Activated CD8-positive, alpha-beta T cell treated with anti-CD3 and anti-CD28 coated beads, Interleukin-2, amount 10 ng/mL, durations not matched to agents 7 days and 5 days (primary cell): Measurements from ENCODE around the gene ZNF664. TPM values are rescaled to one million over a fixed set of nuclear protein-coding genes. Genes with fewer than 3 reads are reported as not detected.

Source experiments
- ATAC-seq: fragments of 150-1000 bp; cut with Tn5 transposase; one replicate; pipeline ENCODE4 v1.10.0; 2021; ENCODE audit warnings: moderate library complexity
- CTCF ChIA-PET: fragments of 350-600 bp; sonication (Branson Sonifier 250); formaldehyde crosslinking; loops from one replicate; lab custom pipeline; 2021; ENCODE audit warnings: antibody characterized with exemption; lab: Charles Lee
- POLR2A ChIA-PET: fragments of 350-600 bp; sonication (Branson Sonifier 250); formaldehyde crosslinking; loops from one replicate; lab custom pipeline; 2021; ENCODE audit warnings: antibody characterized with exemption; lab: Charles Lee
- DNase-seq: peaks from one replicate; pipeline ENCODE4 v3.0.0-alpha.2; 2020
- H3K27ac Mint-ChIP-seq: one replicate; pipeline ENCODE4 v1.8.0; 2021; ENCODE audit warnings: mild to moderate bottlenecking, mixed read lengths
- H3K27me3 Mint-ChIP-seq: one replicate; pipeline ENCODE4 v1.8.0; 2021; ENCODE audit warnings: low read depth, mixed read lengths
- H3K36me3 Mint-ChIP-seq: one replicate; pipeline ENCODE4 v1.8.0; 2021; ENCODE audit warnings: low read depth, mixed read lengths
- H3K4me1 Mint-ChIP-seq: one replicate; pipeline ENCODE4 v1.8.0; 2021; ENCODE audit warnings: low read depth, mixed read lengths
- H3K4me3 Mint-ChIP-seq: one replicate; pipeline ENCODE4 v1.8.0; 2021; ENCODE audit warnings: mild to moderate bottlenecking, mixed read lengths
- H3K9me3 Mint-ChIP-seq: one replicate; pipeline ENCODE4 v1.8.0; 2022; ENCODE audit warnings: mixed read lengths; ENCODE audit not compliant: insufficient read depth
- total RNA-seq, 2 experiments: library from RNA; stranded (reverse); gene quantifications; one replicate each; pipeline ENCODE4 v1.2.3, GENCODE V29; 2021

The ZNF664 gene
- total RNA-seq, 2 experiments from 2014 or later, result 39.8 to 41.4 TPM

- no peak overlapping the region for H3K4me3 Mint-ChIP-seq
- no peak overlapping the region for H3K27ac Mint-ChIP-seq
- DNase-seq (no peak), ATAC-seq (no peak)
- H3K27me3 Mint-ChIP-seq, result no peaks in the 10 kb centered on the region
- CTCF ChIA-PET, result interaction anchor here (0.8 to 2.0 kb wide), 5 partner anchors 10 to 75 kb away, joined by 3 to 7 read pairs (median 3); no protein-coding TSS in a partner anchor
- H3K4me1 Mint-ChIP-seq, result no peaks in the 10 kb centered on the region
- H3K36me3 Mint-ChIP-seq, result no peaks in the 10 kb centered on the region
- POLR2A ChIA-PET, result no interaction called here
- no peaks in the 10 kb centered on the region for H3K9me3 Mint-ChIP-seq
Observed at GRCh38 chr12:123961585-123962345, 11.2 kb upstream of the ZNF664 start.

- H3K27me3 Mint-ChIP-seq, result no peaks in the 10 kb centered on the region
- ChIA-PET CTCF (interaction anchor here (0.8 to 2.0 kb wide), 3 partner anchors 11 to 75 kb away, joined by 3 to 7 read pairs (median 4); no protein-coding TSS in a partner anchor), POLR2A (no interaction called here)
- DNase-seq (no peak), ATAC-seq (no peak)
- H3K4me3 Mint-ChIP-seq, result no peak overlapping the region
- H3K4me1 Mint-ChIP-seq, result no peaks in the 10 kb centered on the region
- no peaks in the 10 kb centered on the region for H3K9me3 Mint-ChIP-seq
- no peak overlapping the region for H3K27ac Mint-ChIP-seq
- no peaks in the 10 kb centered on the region for H3K36me3 Mint-ChIP-seq
Observed at GRCh38 chr12:123962513-123962912, 10.5 kb upstream of the ZNF664 start.

- ATAC-seq, result no peak
- Mint-ChIP-seq H3K27me3 (no peaks in the 10 kb centered on the region), H3K36me3 (no peaks in the 10 kb centered on the region), H3K4me1 (no peaks in the 10 kb centered on the region), H3K4me3 (no peak overlapping the region), H3K9me3 (no peaks in the 10 kb centered on the region), H3K27ac (no peak overlapping the region)
- ChIA-PET CTCF (no interaction called here), POLR2A (interaction anchor here (1.0 kb wide), 1 partner anchor 12 kb away, joined by 3 read pairs; no protein-coding TSS in a partner anchor)
- DNase-seq, result no peak
Observed at GRCh38 chr12:123963821-123964220, 9.2 kb upstream of the ZNF664 start.

- POLR2A ChIA-PET, result interaction anchor here (0.5 kb wide), 1 partner anchor 67 kb away, joined by 3 read pairs; no protein-coding TSS in a partner anchor
Observed at GRCh38 chr12:123965382-123965781, 7.6 kb upstream of the ZNF664 start.

GRCh38 chr12:123966596-123966995, 6.4 kb upstream of the ZNF664 start:
- ChIA-PET CTCF (interaction anchor here (1.3 kb wide), 1 partner anchor 28 kb away, joined by 5 read pairs; no protein-coding TSS in a partner anchor), POLR2A (no interaction called here)
- no peak overlapping the region for H3K4me3 Mint-ChIP-seq
- H3K9me3 Mint-ChIP-seq, result no peaks in the 10 kb centered on the region
- H3K4me1 Mint-ChIP-seq, result peaks cover 9% of the 10 kb centered on the region
- H3K27ac Mint-ChIP-seq, result no peak overlapping the region
- no peak for ATAC-seq
- H3K36me3 Mint-ChIP-seq, result no peaks in the 10 kb centered on the region
- no peaks in the 10 kb centered on the region for H3K27me3 Mint-ChIP-seq
- no peak for DNase-seq

More at GRCh38 chr12:123965382-123965781, 7.6 kb upstream of the ZNF664 start:
- CTCF ChIA-PET, result interaction anchor here (1.0 to 1.3 kb wide), 2 partner anchors 27 to 44 kb away, joined by 3 to 5 read pairs; no protein-coding TSS in a partner anchor
- ATAC-seq (no peak), DNase-seq (no peak)
- Mint-ChIP-seq H3K4me1 (peaks cover 2% of the 10 kb centered on the region), H3K36me3 (no peaks in the 10 kb centered on the region), H3K4me3 (no peak overlapping the region), H3K27ac (no peak overlapping the region), H3K9me3 (no peaks in the 10 kb centered on the region), H3K27me3 (no peaks in the 10 kb centered on the region)

GRCh38 chr12:123967121-123967586, 5.9 kb upstream of the ZNF664 start:
- Mint-ChIP-seq H3K36me3 (no peaks in the 10 kb centered on the region), H3K9me3 (no peaks in the 10 kb centered on the region), H3K27ac (no peak overlapping the region), H3K4me1 (peaks cover 10% of the 10 kb centered on the region), H3K27me3 (no peaks in the 10 kb centered on the region), H3K4me3 (no peak overlapping the region)
- POLR2A ChIA-PET, result no interaction called here
- no peak for ATAC-seq
- CTCF ChIA-PET, result no interaction called here
- no peak for DNase-seq

GRCh38 chr12:123971449-123971769, 1.6 kb upstream of the ZNF664 start:
- ChIA-PET CTCF (interaction anchor here (1.0 to 1.4 kb wide), 3 partner anchors 10 to 60 kb away, joined by 3 read pairs; no protein-coding TSS in a partner anchor), POLR2A (no interaction called here)
- Mint-ChIP-seq H3K9me3 (no peaks in the 10 kb centered on the region), H3K4me3 (peak overlapping the region; percentile 85), H3K27me3 (no peaks in the 10 kb centered on the region), H3K4me1 (peaks cover 23% of the 10 kb centered on the region), H3K27ac (peak overlapping the region; percentile 84), H3K36me3 (peaks cover 16% of the 10 kb centered on the region)
- DNase-seq (no peak), ATAC-seq (no peak)

- H3K4me1 Mint-ChIP-seq, result peaks cover 23% of the 10 kb centered on the region
- ChIA-PET CTCF (interaction anchor here (1.0 to 1.4 kb wide), 3 partner anchors 10 to 60 kb away, joined by 3 read pairs; no protein-coding TSS in a partner anchor), POLR2A (no interaction called here)
- DNase-seq (peak; percentile 53), ATAC-seq (peak; percentile 11)
- H3K36me3 Mint-ChIP-seq, result peaks cover 17% of the 10 kb centered on the region
- peak overlapping the region; percentile 85 for H3K4me3 Mint-ChIP-seq
- peak overlapping the region; percentile 84 for H3K27ac Mint-ChIP-seq
- no peaks in the 10 kb centered on the region for H3K9me3 Mint-ChIP-seq
- no peaks in the 10 kb centered on the region for H3K27me3 Mint-ChIP-seq
Observed at GRCh38 chr12:123971770-123972456, 1.1 kb upstream of the ZNF664 start.

- Mint-ChIP-seq H3K36me3 (peaks cover 19% of the 10 kb centered on the region), H3K27me3 (no peaks in the 10 kb centered on the region), H3K4me1 (peaks cover 23% of the 10 kb centered on the region), H3K27ac (peak overlapping the region; percentile 75), H3K9me3 (no peaks in the 10 kb centered on the region), H3K4me3 (peak overlapping the region; percentile 85)
- POLR2A ChIA-PET, result interaction anchor here (0.7 kb wide), 1 partner anchor 399 kb away, joined by 3 read pairs; no protein-coding TSS in a partner anchor
- peak; percentile 42 for DNase-seq
- ATAC-seq, result peak; percentile 10
- CTCF ChIA-PET, result interaction anchor here (1.2 kb wide), 1 partner anchor 12 kb away, joined by 3 read pairs; no protein-coding TSS in a partner anchor
Observed at GRCh38 chr12:123973552-123974341, 732 bp downstream of the ZNF664 start.

GRCh38 chr12:123976227-123976826, 3.3 kb downstream of the ZNF664 start:
- ChIA-PET CTCF (interaction anchor here (1.6 to 2.0 kb wide), 3 partner anchors 7 to 71 kb away, joined by 4 to 7 read pairs (median 6); no protein-coding TSS in a partner anchor), POLR2A (interaction anchor here (0.7 kb wide), 1 partner anchor 13 kb away, joined by 3 read pairs; no protein-coding TSS in a partner anchor)
- ATAC-seq, result no peak
- DNase-seq, result no peak
- H3K4me1 Mint-ChIP-seq, result peaks cover 20% of the 10 kb centered on the region
- H3K27ac Mint-ChIP-seq, result no peak overlapping the region
- H3K36me3 Mint-ChIP-seq, result peaks cover 19% of the 10 kb centered on the region
- H3K27me3 Mint-ChIP-seq, result no peaks in the 10 kb centered on the region
- H3K9me3 Mint-ChIP-seq, result no peaks in the 10 kb centered on the region
- no peak overlapping the region for H3K4me3 Mint-ChIP-seq
